ENCODE data around the gene IL36RN. TPM values are rescaled to one million over a fixed set of nuclear protein-coding genes. Genes with fewer than 3 reads are reported as not detected.
A peak's percentile ranks its signal among the peaks of the same experiment; 100 is the strongest.

IL36RN gene
- total and polyA plus RNA-seq, 12 donors = not detected

GRCh38 chr2:113075030-113075429 lies 16.0 kb downstream of the IL36RN start:
- H3K27me3 ChIP-seq = no peaks in the 10 kb centered on the region
- intact Hi-C loops (cut with DNase I) = no loop called here
- no peaks in the 10 kb centered on the region for H3K4me1 ChIP-seq (replicated peaks in 1 of 2)
- H3K27ac ChIP-seq = no peak overlapping the region
- H3K9me3 ChIP-seq (replicated peaks in 1 of 3) = no peaks in the 10 kb centered on the region
- WGBS, 4 donors = 65 to 75% (median 74%) methylated on average over 3 to 5 of the region's 5 CpGs
- no peak for TF ChIP-seq POLR2A (IDR thresholded peaks at IDR 0.05)
- TF ChIP-seq CTCF (IDR thresholded peaks at IDR 0.05) = no peak
- no peak for DNase-seq
- H3K36me3 ChIP-seq (replicated peaks in 1 of 2) = no peaks in the 10 kb centered on the region
- no peak overlapping the region for H3K4me3 ChIP-seq

GRCh38 chr2:113075600-113075999 lies 16.6 kb downstream of the IL36RN start:
- no peak for TF ChIP-seq POLR2A (IDR thresholded peaks at IDR 0.05)
- TF ChIP-seq CTCF (IDR thresholded peaks at IDR 0.05) = no peak
- 81 to 90% (median 86%) methylated on average over 3 of the region's 3 CpGs for WGBS, 4 donors
- H3K4me1 ChIP-seq (replicated peaks in 1 of 2) = no peaks in the 10 kb centered on the region
- DNase-seq = no peak
- H3K4me3 ChIP-seq = no peak overlapping the region
- H3K9me3 ChIP-seq (replicated peaks in 1 of 3) = no peaks in the 10 kb centered on the region
- no peaks in the 10 kb centered on the region for H3K36me3 ChIP-seq (replicated peaks in 1 of 2)
- no peak overlapping the region for H3K27ac ChIP-seq
- intact Hi-C loops (cut with DNase I) = no loop called here
- no peaks in the 10 kb centered on the region for H3K27me3 ChIP-seq

GRCh38 chr2:113076954-113077669 lies 18.1 kb downstream of the IL36RN start:
- no peak for TF ChIP-seq CTCF (IDR thresholded peaks at IDR 0.05)
- no peak for TF ChIP-seq POLR2A (IDR thresholded peaks at IDR 0.05)
- intact Hi-C loops (cut with DNase I) = no loop called here
- 40 to 59% (median 53%) methylated on average over 3 of the region's 3 CpGs for WGBS, 4 donors

GRCh38 chr2:113077921-113078320 lies 18.9 kb downstream of the IL36RN start:
- Histone ChIP-seq H3K27ac (no peak overlapping the region), H3K36me3 (replicated peaks in 1 of 2) (no peaks in the 10 kb centered on the region), H3K4me3 (no peak overlapping the region), H3K27me3 (no peaks in the 10 kb centered on the region), H3K4me1 (replicated peaks in 1 of 2) (no peaks in the 10 kb centered on the region), H3K9me3 (replicated peaks in 1 of 3) (no peaks in the 10 kb centered on the region)
- WGBS, 4 donors = 54 to 89% (median 72%) methylated on average over 1 of the region's 1 CpG
- intact Hi-C loops (cut with DNase I) = no loop called here
- no peak for TF ChIP-seq POLR2A (IDR thresholded peaks at IDR 0.05)
- no peak for TF ChIP-seq CTCF (IDR thresholded peaks at IDR 0.05)
- DNase-seq = peak in 2 of 7 donors; percentile 13 to 23

More at GRCh38 chr2:113076954-113077669, 18.1 kb downstream of the IL36RN start:
- Histone ChIP-seq H3K36me3 (replicated peaks in 1 of 2) (no peaks in the 10 kb centered on the region), H3K27me3 (no peaks in the 10 kb centered on the region), H3K4me1 (replicated peaks in 1 of 2) (no peaks in the 10 kb centered on the region), H3K27ac (no peak overlapping the region), H3K9me3 (replicated peaks in 1 of 3) (no peaks in the 10 kb centered on the region), H3K4me3 (no peak overlapping the region)
- DNase-seq = peak in 2 of 7 donors; percentile 19 to 34

All from adrenal gland (tissue), 12 donors.